ENCODE measurements around the gene PTPRN2.

The PTPRN2 gene

GRCh38 chr7:157759246-157759805 is 828.3 kb downstream of the PTPRN2 start:
- no peak for DNase-seq (ENCODE audit: low read depth in 1 of 2, low spot score in 1 of 2)

- DNase-seq (ENCODE audit: low read depth in 1 of 2, low spot score in 1 of 2) = no peak
These were observed 829.0 kb downstream of the PTPRN2 start for GRCh38 chr7:157758468-157759245.

- DNase-seq (ENCODE audit: low read depth in 1 of 2, low spot score in 1 of 2) = no peak
These were observed 829.7 kb downstream of the PTPRN2 start for GRCh38 chr7:157757776-157758467.

GRCh38 chr7:157757211-157757610 is 830.4 kb downstream of the PTPRN2 start:
- no peak for DNase-seq (ENCODE audit: low read depth in 1 of 2, low spot score in 1 of 2)

DNA sequence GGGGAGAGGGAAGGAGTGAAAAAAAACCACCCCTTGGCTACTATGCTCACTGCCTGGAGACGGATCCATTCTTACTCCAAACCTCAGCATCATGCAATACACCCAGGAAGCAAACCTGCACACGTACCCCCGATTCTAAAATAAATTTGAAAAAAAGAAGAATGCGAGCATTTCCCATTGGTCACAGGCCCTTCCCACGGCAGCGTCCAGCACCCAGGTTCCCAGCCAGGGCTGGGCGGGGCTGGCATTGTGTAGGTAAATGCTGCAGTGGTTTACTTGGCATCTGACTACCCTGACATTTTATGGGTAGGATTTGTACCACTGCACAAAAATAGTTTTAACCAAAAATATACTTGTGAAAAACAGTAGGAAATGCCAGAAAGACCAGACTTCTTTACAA is 831.9 kb downstream of the PTPRN2 start:
- DNase-seq (ENCODE audit: low read depth in 1 of 2, low spot score in 1 of 2) = no peak

- DNase-seq (ENCODE audit: low read depth in 1 of 2, low spot score in 1 of 2) = no peak
These were observed 833.2 kb downstream of the PTPRN2 start for GRCh38 chr7:157754416-157754790.

- DNase-seq (ENCODE audit: low read depth in 1 of 2, low spot score in 1 of 2) = no peak
These were observed 833.8 kb downstream of the PTPRN2 start for GRCh38 chr7:157753713-157754415.

- DNase-seq (ENCODE audit: low read depth in 1 of 2, low spot score in 1 of 2) = no peak
These were observed 834.8 kb downstream of the PTPRN2 start for GRCh38 chr7:157752832-157753291.

GRCh38 chr7:157751951-157752673 is 835.5 kb downstream of the PTPRN2 start:
- no peak for DNase-seq (ENCODE audit: low read depth in 1 of 2, low spot score in 1 of 2)

- DNase-seq (ENCODE audit: low read depth in 1 of 2, low spot score in 1 of 2) = no peak
These were observed 836.2 kb downstream of the PTPRN2 start for GRCh38 chr7:157751406-157751805.

- DNase-seq (ENCODE audit: low read depth in 1 of 2, low spot score in 1 of 2) = no peak
These were observed 837.3 kb downstream of the PTPRN2 start for GRCh38 chr7:157750291-157750690.

DNA sequence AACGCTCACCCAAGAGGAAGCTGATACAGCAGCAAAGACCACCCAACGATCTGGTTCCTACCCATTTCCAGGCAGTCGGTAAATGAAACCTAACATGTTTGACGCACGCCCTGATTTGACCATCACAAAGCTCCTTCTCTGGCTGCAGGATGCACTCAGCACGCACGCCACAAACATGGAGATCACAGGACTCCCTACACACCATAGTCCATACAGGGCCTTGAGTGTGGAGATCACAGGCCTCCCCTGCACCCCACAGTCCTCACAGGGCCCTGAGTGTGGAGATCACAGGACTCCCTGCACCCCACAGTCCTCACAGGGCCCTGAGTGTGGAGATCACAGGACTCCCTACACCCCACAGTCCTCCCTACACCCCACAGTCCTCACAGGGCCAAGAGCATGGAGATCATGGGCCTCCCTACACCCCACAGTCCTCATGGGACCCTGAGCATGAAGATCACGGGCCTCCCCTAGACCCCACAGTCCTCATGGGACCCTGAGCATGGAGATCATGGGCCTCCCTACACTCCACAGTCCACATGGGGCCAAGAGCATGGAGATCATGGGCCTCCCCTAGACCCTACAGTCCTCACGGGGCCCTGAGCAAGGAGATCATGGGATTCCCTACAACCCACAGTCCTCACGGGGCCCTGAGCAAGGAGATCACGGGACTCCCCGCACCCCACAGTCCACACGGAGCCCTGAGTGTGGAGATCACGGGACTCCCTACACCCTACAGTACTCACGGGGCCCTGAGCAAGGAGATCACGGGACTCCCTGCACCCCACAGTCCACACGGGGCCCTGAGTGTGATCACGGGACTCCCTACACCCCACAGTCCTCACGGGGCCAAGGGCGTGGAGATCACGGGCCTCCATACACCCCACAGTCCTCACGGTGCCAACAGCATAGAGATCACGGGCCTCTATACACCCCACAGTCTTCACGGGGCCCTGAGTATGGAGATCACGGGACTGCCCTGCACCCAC is 841.6 kb downstream of the PTPRN2 start:
- DNase-seq (ENCODE audit: low read depth in 1 of 2, low spot score in 1 of 2) = no peak

DNA sequence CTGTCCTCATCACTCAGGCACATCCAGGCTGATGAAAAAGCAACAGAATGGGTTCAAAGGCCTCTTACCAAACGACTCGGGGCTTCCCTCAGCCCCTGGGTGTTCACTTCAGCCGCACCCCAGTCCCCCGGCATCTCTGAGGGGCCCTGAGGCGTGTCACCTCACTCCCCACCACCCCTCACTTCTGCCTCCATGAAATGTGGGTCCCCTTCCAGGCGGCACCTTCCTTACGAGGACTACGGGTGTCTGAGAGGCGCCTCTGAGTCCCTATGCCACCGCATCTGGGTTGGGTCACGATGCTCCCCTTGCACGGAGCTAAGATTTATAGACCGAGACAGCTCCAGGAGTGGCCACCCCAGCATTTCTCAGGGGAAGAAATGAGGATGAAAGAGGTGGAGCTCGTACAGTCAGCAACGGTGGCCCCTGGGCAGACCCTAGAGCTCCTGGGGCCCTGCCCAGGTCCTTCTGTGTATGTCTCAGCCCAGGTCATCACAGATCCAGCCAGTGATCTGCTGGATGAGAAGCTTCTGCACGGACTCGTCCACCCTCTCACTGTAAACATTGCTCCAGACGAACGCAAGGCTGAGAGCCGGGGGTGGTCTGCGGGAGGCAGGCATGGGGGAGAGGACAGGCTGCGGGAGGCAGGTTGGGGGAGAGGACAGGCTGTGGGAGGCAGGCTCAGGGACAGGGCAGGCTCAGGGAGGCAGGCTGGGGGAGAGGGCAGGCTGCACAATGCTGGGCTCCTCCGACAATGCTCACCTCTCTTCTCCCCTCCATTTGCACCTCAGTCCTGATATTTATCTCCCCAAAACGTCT is 842.6 kb downstream of the PTPRN2 start:
- no peak for DNase-seq (ENCODE audit: low read depth in 1 of 2, low spot score in 1 of 2)

- no peak for DNase-seq (ENCODE audit: low read depth in 1 of 2, low spot score in 1 of 2)
These were observed 843.7 kb downstream of the PTPRN2 start for GRCh38 chr7:157743781-157744525.

DNA sequence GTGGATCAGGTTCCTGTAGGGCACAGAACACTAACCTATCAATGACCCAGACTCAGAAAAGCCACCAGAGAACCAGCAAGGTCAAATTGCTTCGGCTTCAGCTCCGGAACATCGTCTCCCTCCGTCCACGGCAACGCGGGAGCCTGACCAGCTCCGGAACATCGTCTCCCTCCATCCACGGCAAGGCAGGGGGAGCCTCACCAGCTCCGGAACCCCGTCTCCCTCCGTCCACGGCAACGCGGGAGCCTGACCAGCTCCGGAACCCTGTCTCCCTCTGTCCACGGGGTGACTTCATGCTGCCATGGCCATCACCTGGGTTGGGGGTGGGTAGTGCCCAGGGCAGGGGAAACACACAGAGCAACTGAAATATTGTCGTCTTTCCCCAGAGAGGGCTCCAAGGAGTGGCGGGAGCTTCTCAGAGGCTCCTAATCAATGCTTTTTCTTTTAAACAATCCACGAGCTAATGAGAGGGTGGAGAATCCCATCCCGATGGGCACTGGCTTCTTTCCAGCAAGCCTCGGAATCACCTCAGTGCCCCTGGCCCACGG is 847.3 kb downstream of the PTPRN2 start:
- DNase-seq (ENCODE audit: low read depth in 1 of 2, low spot score in 1 of 2) = no peak

GRCh38 chr7:157739650-157740049 is 848.0 kb downstream of the PTPRN2 start:
- DNase-seq (ENCODE audit: low read depth in 1 of 2, low spot score in 1 of 2) = no peak

- DNase-seq (ENCODE audit: low read depth in 1 of 2, low spot score in 1 of 2) = no peak
These were observed 848.6 kb downstream of the PTPRN2 start for GRCh38 chr7:157739031-157739430.

- no peak for DNase-seq (ENCODE audit: low read depth in 1 of 2, low spot score in 1 of 2)
These were observed 849.6 kb downstream of the PTPRN2 start for GRCh38 chr7:157738066-157738460.
